NCI-H146 treated with DMSO at 0.1 percent for 48 hours (cell line): ENCODE data around the gene ATF7IP.

Source experiments
- DNase-seq: peaks from one replicate; lab custom pipeline; 2025; ENCODE audit not compliant: unreplicated experiment; lab: John Stamatoyannopoulos, UW

The ATF7IP gene

GRCh38 chr12:14473707-14474287, 108.3 kb downstream of the ATF7IP start:
- DNase-seq: no peak

GRCh38 chr12:14479004-14479403, 113.5 kb downstream of the ATF7IP start:
- DNase-seq: no peak

GRCh38 chr12:14481201-14481600, 115.7 kb downstream of the ATF7IP start:
- DNase-seq: no peak

- DNase-seq: no peak
These were observed 116.9 kb downstream of the ATF7IP start for GRCh38 chr12:14482361-14482760.

GRCh38 chr12:14482886-14483285, 117.4 kb downstream of the ATF7IP start:
- DNase-seq: no peak

GRCh38 chr12:14495326-14495725, 129.8 kb downstream of the ATF7IP start:
- no peak for DNase-seq

- no peak for DNase-seq
These were observed 140.4 kb downstream of the ATF7IP start for GRCh38 chr12:14505626-14506596.

GRCh38 chr12:14510574-14510973, 145.1 kb downstream of the ATF7IP start:
- DNase-seq: no peak

- peak; percentile 16 for DNase-seq
These were observed 148.8 kb downstream of the ATF7IP start for GRCh38 chr12:14514154-14514842.

GRCh38 chr12:14514946-14515345, 149.5 kb downstream of the ATF7IP start:
- no peak for DNase-seq

GRCh38 chr12:14521822-14522221, 156.3 kb downstream of the ATF7IP start:
- no peak for DNase-seq

- DNase-seq: no peak
These were observed 160.5 kb downstream of the ATF7IP start for GRCh38 chr12:14525964-14526363.

- no peak for DNase-seq
These were observed 166.7 kb downstream of the ATF7IP start for GRCh38 chr12:14532152-14532551.

GRCh38 chr12:14537088-14537487, 171.6 kb downstream of the ATF7IP start:
- no peak for DNase-seq

GRCh38 chr12:14540801-14541462, 175.4 kb downstream of the ATF7IP start:
- DNase-seq: no peak

GRCh38 chr12:14545144-14546124, 180.0 kb downstream of the ATF7IP start:
- DNase-seq: no peak

- no peak for DNase-seq
These were observed 182.1 kb downstream of the ATF7IP start for GRCh38 chr12:14547571-14547970.

- no peak for DNase-seq
These were observed 183.1 kb downstream of the ATF7IP start for GRCh38 chr12:14548609-14549008.
